HG03066 (cell line): Measurements from ENCODE around the gene THAP3.

Experiments
- ATAC-seq: cut with Tn5 transposase; IDR thresholded peaks from one replicate; pipeline ENCODE4 v1.9.1; 2021; ENCODE audit warnings: low read depth; ENCODE audit not compliant: unreplicated experiment

THAP3 gene

GRCh38 chr1:6666696-6667095 lies 42.0 kb downstream of the THAP3 start:
- ATAC-seq: no peak

DNA sequence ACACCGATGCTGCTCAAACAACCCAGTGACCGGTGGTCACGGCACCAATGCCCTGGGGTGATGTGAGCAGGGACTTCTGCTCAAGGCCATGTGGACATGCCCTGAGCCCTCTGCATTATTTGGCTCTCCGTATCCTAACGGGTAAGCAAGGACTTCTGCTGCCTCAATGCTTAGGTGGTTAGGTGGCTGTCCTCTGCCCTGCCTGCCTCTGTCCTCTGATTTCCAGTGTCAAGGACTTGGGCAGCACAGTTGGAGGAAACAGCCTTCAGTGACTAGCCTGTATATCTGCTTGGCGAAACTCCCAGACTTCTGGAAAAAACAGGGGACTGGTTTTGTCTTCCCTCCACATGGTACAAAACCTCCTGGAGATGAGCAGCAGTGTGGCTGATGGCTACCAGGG lies 42.5 kb downstream of the THAP3 start:
- no peak for ATAC-seq

GRCh38 chr1:6668503-6668902 lies 43.8 kb downstream of the THAP3 start:
- no peak for ATAC-seq

DNA sequence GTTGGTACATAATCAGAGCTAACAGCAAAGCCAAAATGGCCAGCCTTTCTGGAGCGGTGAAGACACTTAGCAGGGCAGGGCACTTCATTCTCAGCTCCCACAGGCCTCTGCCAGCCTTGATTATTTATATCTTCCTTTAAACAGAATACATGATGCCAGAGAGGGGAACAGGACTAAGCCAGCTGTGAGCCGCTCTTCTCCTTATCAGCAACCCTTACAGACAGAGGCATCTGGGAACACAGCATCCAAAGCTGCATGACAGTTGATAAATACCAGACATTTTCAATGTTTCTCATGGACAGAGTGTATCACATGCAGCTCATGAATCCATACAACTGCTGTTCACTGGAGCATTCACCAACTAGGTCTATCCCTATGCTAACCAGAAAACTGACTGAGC lies 47.9 kb downstream of the THAP3 start:
- ATAC-seq: no peak

DNA sequence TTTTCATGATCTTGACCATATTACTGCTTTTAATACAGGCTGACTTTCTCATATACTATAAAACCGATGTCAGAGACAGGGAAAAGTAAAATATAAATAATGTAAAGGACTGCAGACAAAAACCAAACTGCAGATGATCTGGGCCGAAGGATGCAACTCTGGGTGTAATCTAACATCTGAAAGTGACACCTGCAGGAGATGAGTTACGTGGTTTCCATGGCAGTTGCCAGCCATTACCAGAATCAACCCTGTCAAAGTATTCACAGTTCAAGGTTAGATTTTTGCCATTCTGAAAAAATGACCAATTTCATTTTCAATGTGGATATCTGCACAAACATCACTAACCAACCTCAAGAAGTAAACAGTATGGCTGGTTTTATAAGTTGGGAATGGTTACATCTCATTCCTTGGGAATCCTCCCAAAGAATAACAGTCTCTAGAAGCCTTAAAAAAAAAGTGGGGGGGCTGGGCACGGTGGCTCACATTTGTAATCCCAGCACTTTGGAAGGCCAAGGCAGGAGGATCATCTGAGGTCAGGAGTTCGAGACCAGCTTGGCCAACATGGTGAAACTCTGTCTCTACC lies 49.2 kb downstream of the THAP3 start:
- no peak for ATAC-seq

GRCh38 chr1:6674771-6675170 lies 50.1 kb downstream of the THAP3 start:
- no peak for ATAC-seq

DNA sequence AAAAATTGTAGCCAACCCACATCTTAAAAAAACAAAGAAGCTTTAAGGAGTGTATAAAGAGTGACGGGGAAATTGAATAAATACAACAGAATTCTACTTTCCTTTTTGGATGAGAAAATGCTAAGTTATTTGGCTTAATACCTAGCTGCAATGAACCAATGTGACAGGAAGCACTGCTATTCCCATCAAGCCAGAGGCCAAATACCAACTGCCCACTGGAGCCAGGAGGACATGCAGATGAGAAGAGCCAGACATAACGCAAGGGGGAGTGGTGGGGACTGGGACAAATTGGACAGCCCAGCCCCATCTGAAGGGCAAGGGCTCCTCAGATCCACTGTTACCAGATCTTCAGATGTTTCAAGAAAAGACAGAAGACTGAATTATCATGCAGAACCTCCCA lies 51.3 kb downstream of the THAP3 start:
- ATAC-seq: no peak
